UCSD-AML1 (cell line): ENCODE data around the gene KRTAP29-1.

Source experiments
- DNase-seq: peaks from one replicate; lab custom pipeline; 2025; ENCODE audit not compliant: unreplicated experiment; lab: John Stamatoyannopoulos, UW

Gene KRTAP29-1

DNA sequence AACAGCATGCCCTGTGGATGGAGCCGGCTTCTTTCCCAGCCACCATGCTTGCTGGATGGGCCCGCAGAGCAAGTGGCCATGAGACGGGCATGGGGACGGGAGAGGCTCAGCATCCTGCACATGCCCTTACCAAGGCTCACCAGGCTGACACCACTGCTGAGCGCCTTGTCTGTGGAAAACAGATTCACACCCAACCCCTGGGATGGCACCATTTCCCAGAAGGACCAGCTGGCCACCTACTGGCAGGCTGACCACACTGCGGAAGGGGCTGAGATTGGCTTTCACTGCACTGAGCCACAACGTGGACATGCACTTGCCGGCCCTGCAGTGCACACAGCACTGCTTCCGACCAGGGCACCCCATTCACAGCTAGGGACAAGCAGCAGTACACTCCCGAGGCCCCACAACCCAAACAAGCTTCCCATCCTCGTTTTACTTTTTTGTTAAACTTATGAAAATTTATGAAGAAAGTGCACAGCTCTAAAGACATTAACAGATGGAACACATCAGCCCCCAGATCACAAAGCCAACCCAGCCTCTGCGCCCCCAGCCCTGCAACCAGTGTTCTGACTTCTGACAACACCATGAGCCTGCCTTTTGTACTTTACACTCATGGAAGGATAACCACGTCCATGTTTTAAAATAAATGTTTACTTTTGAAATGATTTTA lies 26.8 kb upstream of the KRTAP29-1 start:
- DNase-seq = peak; percentile 27

DNA sequence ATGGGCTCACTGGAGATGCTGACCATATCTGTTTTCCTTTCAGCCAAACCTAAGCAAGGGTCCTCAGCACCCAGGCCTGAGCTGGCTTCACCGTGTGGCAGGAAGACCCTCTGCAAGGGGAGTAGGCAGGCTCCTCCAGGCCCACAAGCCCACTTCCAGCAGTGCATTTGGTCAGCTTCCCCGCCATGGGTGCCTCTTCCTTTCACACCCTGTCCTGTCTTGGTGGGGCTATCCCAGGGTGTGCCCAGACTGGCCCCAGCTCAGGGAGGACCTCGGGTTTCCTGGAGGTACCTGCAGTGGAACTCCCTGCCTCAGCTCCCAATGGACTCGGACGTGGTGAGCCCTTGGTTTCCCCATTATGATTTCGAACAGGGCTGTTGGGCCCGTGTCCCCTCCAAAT lies 25.6 kb upstream of the KRTAP29-1 start:
- DNase-seq = no peak

DNA sequence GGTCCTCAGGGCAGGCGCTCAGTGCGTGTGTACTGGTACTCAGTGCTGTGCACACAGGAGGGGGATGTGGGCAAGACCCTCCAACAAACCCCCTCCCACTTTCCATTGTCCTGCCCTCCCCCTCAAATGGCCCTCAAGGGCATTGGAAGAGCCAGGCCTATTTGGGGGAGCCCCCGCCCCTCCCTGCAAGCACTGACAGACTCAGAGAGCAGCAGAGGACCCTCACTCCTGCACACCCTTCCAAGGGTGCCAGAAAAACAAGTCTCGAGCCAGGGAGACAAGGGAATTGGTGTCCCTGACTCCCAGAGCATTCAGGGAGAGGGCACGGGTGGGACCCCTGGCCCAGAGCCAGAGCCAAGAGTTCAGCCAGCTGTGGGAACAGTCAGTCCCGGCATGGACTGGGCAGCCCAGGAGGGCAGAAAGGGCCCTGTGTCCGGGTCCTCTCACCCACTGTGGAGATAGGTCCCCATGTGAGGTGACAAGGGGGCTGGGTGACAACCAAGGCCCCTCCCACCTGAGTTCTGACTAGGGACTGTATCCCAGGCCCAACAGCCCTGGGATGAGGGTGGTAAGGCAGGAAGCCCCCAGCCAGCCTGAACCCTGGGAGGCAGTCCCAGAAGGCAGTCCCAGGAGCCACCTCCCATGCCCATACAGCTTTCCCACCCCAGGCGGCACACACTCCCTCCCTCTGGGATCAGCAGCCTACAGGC lies 24.9 kb upstream of the KRTAP29-1 start:
- DNase-seq = no peak

DNA sequence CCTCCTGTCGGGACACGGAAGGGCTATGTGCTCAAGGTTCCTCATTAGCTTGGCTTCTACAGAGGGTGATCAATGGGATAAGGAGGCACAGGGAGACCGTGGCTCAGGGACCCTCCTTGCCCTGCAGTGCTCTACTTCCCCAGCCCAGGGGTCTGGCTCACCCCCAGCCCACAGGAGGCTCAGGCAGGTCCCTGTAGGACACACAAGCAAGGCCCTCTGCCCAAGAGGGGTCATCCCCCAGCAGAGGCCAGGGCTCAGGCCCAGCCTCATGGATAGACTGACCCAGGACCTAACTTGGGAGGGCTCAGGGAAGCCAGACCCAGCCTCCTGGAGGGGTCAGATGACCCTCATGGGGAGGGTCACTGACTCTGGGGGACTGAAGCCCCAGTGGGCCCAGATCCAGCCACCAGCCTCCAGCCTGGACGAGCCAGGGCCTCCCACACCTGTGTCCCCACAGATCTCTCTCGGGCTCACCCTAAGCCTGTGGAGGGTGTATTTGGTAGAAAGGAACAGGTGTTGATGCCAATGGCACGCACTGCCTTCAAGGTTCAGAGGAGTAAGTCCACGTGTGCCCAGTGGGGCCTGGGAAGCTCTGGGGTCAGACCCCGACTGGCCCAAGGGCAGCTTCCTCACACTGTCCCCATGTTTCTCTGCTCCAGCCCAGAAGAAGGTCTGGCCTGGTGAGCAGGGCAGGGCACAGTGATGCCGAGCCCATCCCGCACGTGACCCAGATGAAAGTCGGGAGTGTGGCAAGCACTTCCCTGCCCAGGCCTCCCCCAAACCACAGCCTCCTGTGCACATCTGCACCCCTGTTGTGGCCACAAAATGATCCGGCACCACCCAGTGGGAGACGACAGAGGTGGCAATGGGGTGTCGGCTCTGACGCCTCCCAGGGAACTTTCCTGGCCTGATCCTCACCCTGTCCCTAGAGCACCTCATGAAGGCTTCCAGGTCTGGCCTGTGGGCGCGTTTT lies 23.8 kb upstream of the KRTAP29-1 start:
- no peak for DNase-seq

DNA sequence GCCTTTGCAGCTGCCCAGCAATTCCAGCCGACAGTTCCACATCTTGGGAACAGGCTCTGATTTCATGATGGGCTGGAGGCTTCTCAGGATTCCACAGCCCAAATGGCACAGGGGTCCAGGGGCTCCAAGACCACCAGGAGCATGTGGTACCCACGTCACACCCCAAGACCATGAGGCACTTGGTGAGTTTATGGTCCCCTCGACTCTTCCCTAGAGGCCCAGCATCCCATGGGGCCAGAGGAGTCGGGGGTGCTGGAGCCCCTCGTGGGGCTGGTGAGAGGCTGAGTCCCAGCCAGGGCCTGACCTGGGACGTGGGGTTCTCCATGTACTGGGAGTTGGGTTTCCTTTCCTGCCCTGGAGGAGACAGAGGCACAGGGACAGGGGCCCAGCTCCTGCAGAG lies 23.0 kb upstream of the KRTAP29-1 start:
- DNase-seq = no peak

DNA sequence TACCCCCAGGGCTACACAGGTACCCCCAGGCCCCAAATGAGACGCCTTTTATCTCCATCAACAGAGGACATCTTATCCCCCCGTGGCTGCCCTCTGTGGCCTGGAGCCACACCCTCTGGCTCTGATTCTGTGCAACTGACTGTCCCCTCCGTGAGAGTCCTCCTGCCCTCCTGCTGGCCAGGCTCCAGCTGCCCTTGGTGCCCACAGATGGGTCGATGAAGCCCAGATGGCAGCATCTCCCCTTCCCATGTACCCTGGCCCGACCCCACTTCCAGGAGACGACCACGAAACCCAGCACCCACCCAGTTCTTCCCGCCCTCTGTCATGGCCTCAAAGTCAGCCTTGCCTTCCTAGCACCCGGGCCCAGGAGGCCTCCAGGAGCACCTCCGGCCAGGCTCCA lies 22.5 kb upstream of the KRTAP29-1 start:
- DNase-seq = no peak

DNA sequence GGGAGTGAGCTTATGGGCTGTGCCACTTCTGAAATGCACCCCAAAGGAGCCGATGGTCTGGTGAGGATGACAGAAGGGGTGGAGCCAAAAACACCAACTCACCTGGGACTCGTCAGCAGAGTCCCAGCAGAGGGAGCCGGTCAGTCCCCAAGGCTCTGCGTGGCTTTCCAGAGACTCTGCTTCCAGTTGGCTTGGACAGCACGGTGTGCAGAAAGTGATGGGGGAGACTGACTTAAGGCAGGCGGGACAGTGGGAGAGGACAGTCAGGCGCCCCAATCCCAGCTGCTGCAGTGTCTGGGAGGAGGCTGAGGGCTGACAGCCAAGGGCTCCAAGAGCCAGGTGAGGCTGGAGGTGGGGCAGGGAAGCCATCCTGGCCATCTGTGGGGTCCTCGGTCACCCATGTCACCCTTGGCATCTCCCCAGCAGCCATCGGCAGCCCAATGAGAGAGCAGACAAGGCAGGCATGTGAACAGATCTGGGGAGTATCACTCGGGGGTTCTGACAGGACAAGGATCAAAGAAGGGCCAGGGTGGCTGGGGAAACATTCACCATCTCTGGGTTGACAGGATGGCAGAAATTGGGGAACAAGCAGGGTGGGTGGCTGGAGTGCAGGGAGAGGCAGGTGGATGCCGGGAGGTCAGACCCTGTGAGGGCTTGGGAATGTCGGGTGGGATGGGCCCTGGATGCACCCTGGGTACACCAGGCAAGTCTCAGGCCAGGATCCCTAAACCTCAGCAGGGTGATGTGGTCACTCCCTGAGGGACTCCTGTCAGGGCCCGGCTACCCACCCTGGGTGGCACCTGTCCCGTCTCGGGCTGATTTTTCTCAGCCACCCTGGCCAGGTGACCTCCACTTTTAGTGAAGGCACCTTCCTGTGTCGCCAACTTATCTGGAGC lies 21.8 kb upstream of the KRTAP29-1 start:
- DNase-seq = no peak

DNA sequence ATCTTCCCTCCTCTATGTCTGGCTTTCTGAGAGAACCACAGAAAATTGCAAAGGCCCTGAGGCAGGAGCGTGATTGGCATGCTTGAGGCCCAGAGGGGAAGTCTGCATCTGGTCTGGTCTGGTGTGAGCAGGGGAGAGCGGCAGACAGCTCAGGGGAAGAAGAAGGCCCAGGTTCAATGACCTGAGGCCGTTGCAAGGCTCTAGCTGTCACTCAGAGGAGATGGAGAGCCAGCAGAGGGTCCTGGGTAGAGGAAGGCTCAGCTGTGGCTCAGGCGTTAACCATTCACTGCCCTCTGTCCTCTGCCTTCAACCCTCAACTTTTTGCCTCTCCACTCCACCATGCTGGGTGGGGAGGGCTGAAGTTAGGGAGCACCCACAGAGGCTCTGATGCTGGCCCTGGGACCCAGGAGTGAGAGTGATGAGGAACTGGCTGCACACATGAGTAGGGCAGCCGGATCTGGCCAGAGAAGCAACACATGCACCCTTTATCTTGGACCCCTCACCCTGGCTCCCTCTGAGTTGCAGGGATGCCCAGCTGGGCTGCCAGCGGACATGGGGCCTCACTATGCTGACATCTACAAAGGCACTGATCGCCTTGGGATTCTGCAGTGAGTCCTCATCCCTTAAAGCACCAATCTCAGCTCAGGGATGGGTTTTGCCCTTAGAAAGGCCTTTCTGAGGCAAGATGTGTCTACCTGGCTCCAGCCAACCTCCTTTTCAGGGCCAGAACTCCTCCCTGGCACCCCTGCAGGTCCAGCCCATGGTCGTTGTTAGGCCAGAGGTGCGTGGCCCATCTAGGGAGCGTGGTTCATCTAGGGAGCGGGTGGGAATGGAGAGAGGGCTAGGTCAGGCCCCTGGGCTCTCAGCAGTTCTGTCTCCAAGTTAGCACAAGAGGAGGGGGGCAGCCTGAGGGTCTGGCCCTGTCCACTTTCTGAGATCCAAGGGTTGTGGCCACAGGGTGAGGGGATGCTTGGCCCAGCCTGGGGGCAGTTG lies 20.5 kb upstream of the KRTAP29-1 start:
- DNase-seq = no peak

DNA sequence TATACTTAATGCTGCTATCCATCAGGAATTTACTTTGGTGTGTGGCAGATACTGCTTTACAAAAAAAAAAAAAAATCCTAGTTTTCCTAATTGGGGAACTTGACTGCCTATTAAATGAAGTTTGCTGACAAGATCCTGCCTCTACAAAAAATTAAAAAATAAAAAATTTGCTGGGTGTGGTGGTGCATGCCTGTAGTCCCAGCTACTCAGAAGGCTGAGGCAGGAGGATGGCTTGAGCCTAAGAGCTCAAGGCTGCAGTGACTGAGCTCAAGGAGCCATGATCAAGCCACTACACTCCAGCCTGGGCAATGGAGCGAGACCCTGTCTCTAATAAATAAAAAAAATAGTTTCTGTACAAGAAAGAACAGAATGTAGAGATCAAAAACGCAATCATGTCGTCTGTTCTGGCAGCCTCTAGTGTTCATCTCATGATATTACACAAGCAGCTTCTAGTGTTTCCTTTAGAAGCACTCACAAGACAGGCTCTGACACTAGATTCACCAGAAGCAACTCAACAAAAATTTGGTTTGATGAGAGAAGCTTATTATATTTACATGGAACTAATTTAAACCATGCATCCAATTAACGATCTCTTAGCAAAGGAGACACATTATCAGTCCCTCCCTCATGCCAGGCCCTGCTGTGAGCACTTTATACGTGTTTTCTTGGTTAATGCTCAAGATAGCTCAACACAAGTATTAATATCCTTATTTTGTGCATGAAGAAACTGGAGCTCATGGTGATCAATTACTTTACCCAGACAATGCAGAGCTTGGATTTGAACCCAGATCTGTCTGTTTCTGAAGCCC lies 19.6 kb upstream of the KRTAP29-1 start:
- no peak for DNase-seq

DNA sequence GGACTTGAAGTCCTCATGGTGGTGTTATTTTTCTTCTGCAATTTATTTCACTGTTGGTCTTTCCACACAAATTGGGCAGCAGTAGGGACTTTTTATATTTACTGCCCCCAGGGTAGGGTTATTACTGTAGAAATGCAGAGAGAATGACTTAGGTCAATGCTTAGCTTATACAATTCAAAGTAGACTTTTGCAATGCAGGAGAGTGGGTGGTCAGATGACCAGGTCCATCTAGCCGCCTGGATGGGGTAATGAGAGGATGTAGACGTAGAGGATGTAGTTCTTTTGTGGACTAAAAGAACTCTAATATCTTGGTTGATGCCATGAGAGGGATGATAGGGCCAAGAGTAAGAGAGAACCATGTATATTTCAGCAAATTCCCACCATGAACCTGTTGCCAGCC lies 15.6 kb upstream of the KRTAP29-1 start:
- DNase-seq = no peak

DNA sequence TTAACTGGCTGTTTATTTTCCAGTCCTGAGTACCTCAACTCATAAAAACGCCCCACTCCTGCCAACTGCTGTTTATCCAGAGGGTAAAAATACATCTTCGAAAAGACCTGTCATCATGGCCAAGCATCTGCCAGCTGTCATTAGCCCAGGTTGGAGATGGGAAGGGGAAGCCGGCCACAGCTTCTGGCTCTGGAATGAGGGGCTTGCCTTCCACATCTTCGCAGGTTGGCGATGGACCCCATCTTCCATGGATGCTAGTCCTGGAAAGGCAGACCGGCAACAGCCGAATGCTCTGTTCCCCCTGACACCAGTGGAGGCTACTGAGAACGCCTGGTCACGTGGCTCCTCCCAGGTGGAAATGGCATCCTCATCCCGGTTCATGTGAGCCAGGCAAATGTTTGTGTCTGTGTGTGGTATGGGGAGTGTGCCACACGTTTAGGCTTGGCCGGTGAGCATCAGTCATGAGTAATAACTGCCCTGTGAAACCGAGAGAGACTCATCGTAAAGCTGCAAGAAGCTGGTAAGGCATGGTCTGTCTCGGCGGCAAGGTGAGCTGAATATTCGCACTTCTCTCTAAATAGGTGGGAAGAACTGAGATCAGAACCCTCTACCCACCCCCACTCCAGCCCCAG lies 13.3 kb upstream of the KRTAP29-1 start:
- no peak for DNase-seq

DNA sequence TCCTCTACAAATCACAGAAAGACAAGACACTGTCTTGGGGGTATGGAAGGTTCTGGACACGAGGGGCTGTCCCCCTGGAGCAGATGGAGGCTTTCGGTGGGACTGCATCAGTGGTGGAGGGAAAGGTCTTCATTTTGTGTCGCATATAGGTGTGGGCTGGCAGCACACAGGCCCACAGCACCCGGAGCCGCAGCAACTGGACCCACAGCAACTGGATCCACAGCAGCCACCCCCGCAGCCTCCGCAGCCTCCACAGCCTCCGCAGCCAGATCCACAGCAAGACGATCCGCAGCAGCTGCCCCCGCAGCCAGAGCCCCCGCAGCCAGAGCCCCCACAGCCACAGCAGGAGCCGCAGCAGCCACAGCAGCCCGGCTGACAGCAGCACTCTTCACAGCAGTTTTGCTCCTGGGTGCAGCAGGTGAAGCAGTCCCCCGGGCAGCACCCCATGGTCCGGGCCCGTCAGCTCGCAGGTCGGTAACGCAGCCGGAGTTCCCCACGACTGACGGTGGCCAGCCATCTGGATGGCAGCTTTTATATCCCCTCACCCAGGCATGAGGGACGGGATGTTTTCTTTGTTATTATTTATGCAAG lies 12.6 kb upstream of the KRTAP29-1 start, which contains the start of gene KRTAP17-1:
TSS of gene KRTAP17-1 (minus strand) at position 507 of the 591 bp plus-strand sequence. CDS start at position 447, 60 bp downstream.
- no peak for DNase-seq

DNA sequence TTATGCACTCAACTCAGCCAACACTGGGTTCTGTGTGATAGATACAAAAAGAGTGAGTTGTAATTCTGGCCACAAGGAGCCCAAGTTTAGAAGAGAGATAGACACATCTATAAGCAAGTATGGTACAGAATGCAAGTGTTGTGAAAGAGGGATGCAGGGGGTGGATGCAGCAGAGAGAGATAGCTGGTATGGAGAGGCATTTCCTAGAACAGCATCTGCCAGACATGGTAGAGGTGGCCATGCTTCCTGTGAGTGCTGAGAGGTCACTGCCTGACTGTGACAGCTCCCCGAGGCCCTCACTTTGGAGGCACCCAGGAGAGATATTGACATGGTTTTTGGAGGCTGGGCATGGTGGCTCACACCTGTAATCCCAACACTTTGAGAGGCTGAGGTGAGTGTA lies 8.5 kb upstream of the KRTAP29-1 start:
- no peak for DNase-seq

DNA sequence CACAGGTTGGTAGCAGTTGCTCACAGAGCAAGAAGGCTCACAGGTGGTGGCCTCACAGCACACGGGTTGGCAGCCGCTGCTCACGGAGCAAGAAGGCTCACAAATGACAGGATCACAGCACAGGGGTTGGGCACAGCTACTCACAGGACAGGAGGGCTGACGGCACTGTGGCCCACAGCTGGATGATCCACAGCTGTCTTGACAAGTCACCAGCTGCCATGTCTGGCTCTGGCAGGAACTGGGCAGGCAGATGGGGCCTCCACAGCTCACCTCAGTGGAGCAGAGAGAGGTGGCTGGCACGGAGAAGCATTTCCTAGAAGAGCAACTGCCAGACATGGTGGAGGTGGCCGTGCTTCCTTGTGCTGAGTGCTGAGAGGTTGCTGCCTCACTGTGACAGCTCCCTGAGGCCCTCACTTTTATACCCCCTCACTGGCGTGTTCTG lies 6.3 kb upstream of the KRTAP29-1 start, which contains the start of gene KRTAP16-1:
TSS of gene KRTAP16-1 (minus strand) at position 392 of the 442 bp plus-strand sequence. CDS start at position 336, 56 bp downstream.
- DNase-seq = peak; percentile 54

DNA sequence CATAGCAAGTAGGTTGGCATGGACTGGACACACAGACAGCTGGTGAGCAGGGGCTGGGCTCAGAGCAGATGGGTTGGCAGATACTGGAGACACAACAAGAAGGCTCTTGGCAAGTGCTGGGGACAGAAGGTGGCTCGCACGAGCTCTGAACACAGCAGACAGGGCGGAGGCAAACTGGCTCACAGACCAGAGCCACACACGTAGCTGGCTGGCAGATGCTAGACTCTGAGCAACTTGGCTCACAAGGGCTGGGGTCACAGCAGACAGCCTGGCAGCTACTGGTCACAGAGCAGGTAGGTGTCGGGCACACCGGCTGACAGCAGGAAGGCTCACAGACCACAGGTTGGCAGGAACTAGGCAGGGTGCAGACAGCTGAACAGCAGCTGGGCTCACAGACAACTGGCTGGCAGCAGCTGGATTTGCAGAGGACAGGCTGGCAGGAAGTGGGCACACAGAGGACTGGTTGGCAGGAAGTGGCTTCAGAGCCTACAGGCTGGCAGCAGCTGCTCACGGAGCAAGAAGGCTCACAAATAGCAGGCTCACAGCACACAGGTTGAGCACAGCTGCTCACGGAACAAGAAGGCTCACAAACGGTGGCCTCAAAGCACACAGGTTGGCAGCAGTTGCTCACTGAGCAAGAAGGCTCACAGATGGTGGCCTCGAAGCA lies 5.7 kb upstream of the KRTAP29-1 start:
- peak; percentile 69 for DNase-seq

DNA sequence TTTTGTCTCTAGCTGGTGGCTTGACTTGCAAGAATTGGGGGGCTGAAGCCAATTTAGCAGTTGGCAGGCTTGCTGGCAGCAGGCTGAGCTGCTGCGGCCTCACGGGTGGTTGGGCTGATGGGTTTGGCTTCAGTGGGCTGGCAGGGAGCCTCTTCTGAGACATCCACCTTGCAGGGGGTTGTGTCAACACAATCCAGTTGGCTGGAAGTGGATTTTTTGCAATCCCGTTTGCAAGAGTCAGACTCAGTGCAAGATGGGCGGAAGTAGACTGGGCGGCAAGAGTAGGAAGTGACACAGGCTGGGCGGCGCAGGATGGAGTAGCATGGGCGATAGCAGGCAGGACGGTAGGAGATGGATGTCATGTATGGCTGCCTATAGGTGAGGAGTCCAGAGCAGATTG lies 5.0 kb upstream of the KRTAP29-1 start:
- no peak for DNase-seq

DNA sequence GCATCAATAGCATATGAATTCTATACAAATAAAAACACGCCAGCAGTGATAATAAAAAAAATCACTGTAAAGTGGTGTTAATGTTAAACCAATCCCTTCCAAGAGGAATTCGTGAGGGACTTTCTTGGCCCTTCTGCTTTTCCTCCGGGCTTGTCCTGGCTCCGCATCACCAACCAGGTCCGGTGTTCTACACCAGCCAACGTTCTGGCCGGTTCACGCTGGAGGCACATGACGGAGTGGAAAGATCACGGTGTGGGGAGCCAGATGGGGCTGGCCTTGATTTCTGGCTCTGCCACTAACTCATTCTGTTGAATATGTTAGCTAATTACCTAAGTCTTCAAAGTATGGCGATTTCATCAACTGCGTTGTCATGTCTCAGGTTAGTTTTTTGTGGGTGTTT lies 1.4 kb upstream of the KRTAP29-1 start:
- DNase-seq = no peak
